Measurements from ENCODE around the gene IL2RG.

Gene IL2RG

DNA sequence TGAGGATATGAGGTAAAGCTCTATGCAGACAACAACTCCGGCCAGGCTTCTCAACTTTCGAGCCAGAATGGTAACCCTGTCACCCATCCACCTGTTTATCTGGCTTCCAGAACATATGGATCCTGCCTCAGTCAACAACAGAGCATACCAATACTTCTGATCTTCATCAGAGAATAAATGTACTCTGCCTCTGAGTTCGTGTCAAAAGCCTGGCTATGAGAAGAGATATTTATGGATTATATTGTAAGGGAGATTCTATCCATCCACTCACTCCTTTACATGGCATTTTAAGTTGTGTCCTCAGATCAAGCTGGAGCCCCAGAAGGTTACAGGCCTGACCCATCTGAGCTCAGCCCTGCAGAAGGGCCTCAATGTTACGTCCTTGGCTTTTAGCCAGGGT, 25.5 kb downstream of the IL2RG start:
- no peak overlapping the region for H3K27ac ChIP-seq
- DNase-seq (ENCODE audit: low spot score), result no peak
- POLR2A ChIA-PET (ENCODE audit: low non-redundant PET), result no interaction called here
- TF ChIP-seq, protein P1, sequence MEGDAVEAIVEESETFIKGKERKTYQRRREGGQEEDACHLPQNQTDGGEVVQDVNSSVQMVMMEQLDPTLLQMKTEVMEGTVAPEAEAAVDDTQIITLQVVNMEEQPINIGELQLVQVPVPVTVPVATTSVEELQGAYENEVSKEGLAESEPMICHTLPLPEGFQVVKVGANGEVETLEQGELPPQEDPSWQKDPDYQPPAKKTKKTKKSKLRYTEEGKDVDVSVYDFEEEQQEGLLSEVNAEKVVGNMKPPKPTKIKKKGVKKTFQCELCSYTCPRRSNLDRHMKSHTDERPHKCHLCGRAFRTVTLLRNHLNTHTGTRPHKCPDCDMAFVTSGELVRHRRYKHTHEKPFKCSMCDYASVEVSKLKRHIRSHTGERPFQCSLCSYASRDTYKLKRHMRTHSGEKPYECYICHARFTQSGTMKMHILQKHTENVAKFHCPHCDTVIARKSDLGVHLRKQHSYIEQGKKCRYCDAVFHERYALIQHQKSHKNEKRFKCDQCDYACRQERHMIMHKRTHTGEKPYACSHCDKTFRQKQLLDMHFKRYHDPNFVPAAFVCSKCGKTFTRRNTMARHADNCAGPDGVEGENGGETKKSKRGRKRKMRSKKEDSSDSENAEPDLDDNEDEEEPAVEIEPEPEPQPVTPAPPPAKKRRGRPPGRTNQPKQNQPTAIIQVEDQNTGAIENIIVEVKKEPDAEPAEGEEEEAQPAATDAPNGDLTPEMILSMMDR (conservative IDR thresholded peaks at IDR 0.05; ENCODE audit: low read depth), result no peak
- CTCF ChIA-PET, result interaction anchor here (0.6 kb wide), 1 partner anchor 13 kb away, joined by 3 read pairs; no protein-coding TSS in a partner anchor

DNA sequence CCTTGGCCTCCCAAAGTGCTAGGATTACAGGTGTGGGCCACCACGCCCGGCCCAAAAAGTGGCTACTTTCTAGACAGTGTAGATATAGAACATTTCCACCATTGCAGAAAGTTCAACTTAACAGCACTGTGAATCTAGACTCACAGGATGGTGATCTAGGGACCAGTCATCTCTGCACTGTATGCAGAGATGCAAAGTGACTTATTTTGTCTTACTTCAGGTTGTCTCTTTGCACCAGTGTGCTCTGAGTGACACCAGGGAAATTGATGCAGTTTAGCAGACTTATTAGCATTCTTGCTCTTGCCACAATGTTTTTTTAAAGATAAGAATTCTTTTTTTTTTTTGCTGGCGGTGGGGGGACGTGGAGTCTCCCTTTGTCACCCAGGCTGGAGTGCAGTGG, 28.6 kb downstream of the IL2RG start:
- ChIA-PET POLR2A (ENCODE audit: low non-redundant PET) (no interaction called here), CTCF (no interaction called here)
- TF ChIP-seq, protein P1 (conservative IDR thresholded peaks at IDR 0.05; ENCODE audit: low read depth), result no peak
- no peak overlapping the region for H3K27ac ChIP-seq
- no peak for DNase-seq (ENCODE audit: low spot score)

- DNase-seq (ENCODE audit: low spot score), result no peak
- TF ChIP-seq, protein P1 (conservative IDR thresholded peaks at IDR 0.05; ENCODE audit: low read depth), result no peak
- H3K27ac ChIP-seq, result no peak overlapping the region
- ChIA-PET POLR2A (ENCODE audit: low non-redundant PET) (no interaction called here), CTCF (no interaction called here)
These were observed 29.2 kb downstream of the IL2RG start for GRCh38 chrX:71082124-71082647.

GRCh38 chrX:71081330-71082123, 29.9 kb downstream of the IL2RG start:
- no peak for DNase-seq (ENCODE audit: low spot score)
- TF ChIP-seq, protein P1 (conservative IDR thresholded peaks at IDR 0.05; ENCODE audit: low read depth), result no peak
- H3K27ac ChIP-seq, result no peak overlapping the region
- ChIA-PET CTCF (no interaction called here), POLR2A (ENCODE audit: low non-redundant PET) (no interaction called here)

GRCh38 chrX:71070531-71070930, 40.8 kb downstream of the IL2RG start:
- POLR2A ChIA-PET (ENCODE audit: low non-redundant PET), result no interaction called here
- H3K27ac ChIP-seq, result no peak overlapping the region
- CTCF ChIA-PET, result no interaction called here
- no peak for DNase-seq (ENCODE audit: low spot score)
- TF ChIP-seq, protein P1 (conservative IDR thresholded peaks at IDR 0.05; ENCODE audit: low read depth), result no peak

- CTCF ChIA-PET, result no interaction called here
- H3K27ac ChIP-seq, result peak within 1 kb of the TSS; percentile 87
- POLR2A ChIA-PET (ENCODE audit: low non-redundant PET), result no interaction called here
- TF ChIP-seq, protein P1 (conservative IDR thresholded peaks at IDR 0.05; ENCODE audit: low read depth), result no peak
- DNase-seq (ENCODE audit: low spot score), result peak; percentile 84
These were observed 43.1 kb downstream of the IL2RG start, which contains the start of gene SNX12 for GRCh38 chrX:71068044-71068918. Gene SNX12 (minus strand): TSS chrX:71068334. CDS start chrX:71068306, 28 bp downstream.
